ENCODE data around the gene HBG1. TPM values are rescaled to one million over a fixed set of nuclear protein-coding genes. Genes with fewer than 3 reads are reported as not detected.

The HBG1 gene
- total and polyA plus RNA-seq, 7 donors = 1.3 TPM; not detected in 6

DNA sequence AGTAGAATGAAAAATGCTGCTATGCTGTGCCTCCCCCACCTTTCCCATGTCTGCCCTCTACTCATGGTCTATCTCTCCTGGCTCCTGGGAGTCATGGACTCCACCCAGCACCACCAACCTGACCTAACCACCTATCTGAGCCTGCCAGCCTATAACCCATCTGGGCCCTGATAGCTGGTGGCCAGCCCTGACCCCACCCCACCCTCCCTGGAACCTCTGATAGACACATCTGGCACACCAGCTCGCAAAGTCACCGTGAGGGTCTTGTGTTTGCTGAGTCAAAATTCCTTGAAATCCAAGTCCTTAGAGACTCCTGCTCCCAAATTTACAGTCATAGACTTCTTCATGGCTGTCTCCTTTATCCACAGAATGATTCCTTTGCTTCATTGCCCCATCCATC is 35.0 kb upstream of the HBG1 start:
- H3K9me3 ChIP-seq = no peaks in the 10 kb centered on the region
- H3K4me1 ChIP-seq = no peaks in the 10 kb centered on the region
- intact Hi-C loops (cut with DNase I) = no loop called here
- no peak overlapping the region for H3K27ac ChIP-seq
- no peaks in the 10 kb centered on the region for H3K36me3 ChIP-seq (ENCODE audit: insufficient read depth in 1 of 2, low read depth in 1 of 2)
- DNase-seq (no peak), ATAC-seq (no peak)
- H3K27me3 ChIP-seq (ENCODE audit: insufficient read depth in 3 of 3, low read length in 2 of 3) = no peaks in the 10 kb centered on the region
- H3K4me3 ChIP-seq = no peak overlapping the region
- TF ChIP-seq, protein P1, sequence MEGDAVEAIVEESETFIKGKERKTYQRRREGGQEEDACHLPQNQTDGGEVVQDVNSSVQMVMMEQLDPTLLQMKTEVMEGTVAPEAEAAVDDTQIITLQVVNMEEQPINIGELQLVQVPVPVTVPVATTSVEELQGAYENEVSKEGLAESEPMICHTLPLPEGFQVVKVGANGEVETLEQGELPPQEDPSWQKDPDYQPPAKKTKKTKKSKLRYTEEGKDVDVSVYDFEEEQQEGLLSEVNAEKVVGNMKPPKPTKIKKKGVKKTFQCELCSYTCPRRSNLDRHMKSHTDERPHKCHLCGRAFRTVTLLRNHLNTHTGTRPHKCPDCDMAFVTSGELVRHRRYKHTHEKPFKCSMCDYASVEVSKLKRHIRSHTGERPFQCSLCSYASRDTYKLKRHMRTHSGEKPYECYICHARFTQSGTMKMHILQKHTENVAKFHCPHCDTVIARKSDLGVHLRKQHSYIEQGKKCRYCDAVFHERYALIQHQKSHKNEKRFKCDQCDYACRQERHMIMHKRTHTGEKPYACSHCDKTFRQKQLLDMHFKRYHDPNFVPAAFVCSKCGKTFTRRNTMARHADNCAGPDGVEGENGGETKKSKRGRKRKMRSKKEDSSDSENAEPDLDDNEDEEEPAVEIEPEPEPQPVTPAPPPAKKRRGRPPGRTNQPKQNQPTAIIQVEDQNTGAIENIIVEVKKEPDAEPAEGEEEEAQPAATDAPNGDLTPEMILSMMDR (IDR thresholded peaks at IDR 0.05) = no peak
- 81 to 87% (median 85%) methylated on average over 2 of the region's 2 CpGs for WGBS, 3 donors

DNA sequence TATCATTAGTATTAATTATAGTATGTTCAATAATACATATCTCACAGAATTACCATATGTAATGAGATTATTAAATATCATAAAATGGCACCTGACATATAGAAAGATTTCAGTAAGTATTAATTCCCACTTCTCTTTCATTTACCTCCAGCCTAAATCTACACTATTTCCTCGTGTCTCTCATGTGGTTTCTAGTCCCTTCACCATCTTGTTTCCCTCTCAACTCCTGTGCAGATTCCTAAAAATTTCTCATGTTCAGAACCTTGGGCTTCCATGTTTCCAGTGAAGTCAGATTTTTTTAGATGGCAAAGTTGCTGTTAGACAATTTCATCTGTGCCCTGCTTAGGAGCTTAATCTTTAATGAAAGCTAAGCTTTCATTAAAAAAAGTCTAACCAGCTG is 34.2 kb upstream of the HBG1 start:
- no peaks in the 10 kb centered on the region for H3K27me3 ChIP-seq (ENCODE audit: insufficient read depth in 3 of 3, low read length in 2 of 3)
- TF ChIP-seq, protein P1 (IDR thresholded peaks at IDR 0.05) = no peak
- H3K36me3 ChIP-seq (ENCODE audit: insufficient read depth in 1 of 2, low read depth in 1 of 2) = no peaks in the 10 kb centered on the region
- H3K4me3 ChIP-seq = no peak overlapping the region
- no peaks in the 10 kb centered on the region for H3K9me3 ChIP-seq
- 53 to 65% (median 57%) methylated on average over 1 of the region's 1 CpG for WGBS, 3 donors
- H3K27ac ChIP-seq = no peak overlapping the region
- DNase-seq (no peak), ATAC-seq (no peak)
- intact Hi-C loops (cut with DNase I) = no loop called here
- H3K4me1 ChIP-seq = no peaks in the 10 kb centered on the region

DNA sequence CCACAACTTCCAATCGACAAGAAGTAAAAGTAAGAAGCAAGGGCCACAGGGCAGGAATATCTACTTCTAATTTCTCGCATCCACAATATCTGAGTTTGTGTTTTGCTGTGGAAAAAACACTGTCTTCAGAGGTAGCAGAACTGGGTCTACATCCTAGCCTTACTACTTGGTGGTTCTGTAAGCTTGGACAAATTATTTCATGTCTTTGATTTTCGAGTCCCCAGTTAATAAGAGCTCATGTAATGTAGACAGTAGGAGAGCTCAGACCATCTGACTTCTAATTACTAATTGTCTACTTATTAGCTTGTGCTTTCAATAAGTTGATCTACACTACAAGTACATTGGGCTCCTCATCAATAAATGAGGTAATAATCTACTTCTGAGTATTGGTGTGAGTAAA is 33.4 kb upstream of the HBG1 start:
- Histone ChIP-seq H3K27me3 (ENCODE audit: insufficient read depth in 3 of 3, low read length in 2 of 3) (no peaks in the 10 kb centered on the region), H3K36me3 (ENCODE audit: insufficient read depth in 1 of 2, low read depth in 1 of 2) (no peaks in the 10 kb centered on the region), H3K4me3 (no peak overlapping the region), H3K4me1 (no peaks in the 10 kb centered on the region), H3K9me3 (no peaks in the 10 kb centered on the region), H3K27ac (no peak overlapping the region)
- TF ChIP-seq, protein P1 (IDR thresholded peaks at IDR 0.05) = no peak
- 65 to 76% (median 76%) methylated on average over 3 of the region's 3 CpGs for WGBS, 3 donors
- ATAC-seq (no peak), DNase-seq (no peak)
- intact Hi-C loops (cut with DNase I) = no loop called here

DNA sequence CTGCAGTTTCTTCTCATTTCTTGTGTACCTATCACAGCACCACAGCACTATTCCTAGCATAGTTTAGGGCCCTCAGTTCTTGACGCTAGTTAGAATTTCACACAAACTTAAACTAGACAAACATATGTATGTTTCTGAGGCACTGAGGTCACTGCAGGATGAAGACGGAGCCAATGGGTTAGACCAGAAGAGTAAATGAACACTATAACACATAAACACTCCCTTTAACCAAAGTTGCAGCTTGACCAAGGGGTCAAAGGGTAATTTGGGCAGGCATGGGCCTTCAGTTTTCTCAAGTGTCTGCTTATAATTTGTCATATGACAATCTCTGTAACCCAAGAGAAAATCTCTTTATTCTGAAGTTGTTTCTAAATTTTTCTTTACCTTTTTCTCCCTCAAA is 33.0 kb upstream of the HBG1 start:
- H3K4me1 ChIP-seq = no peaks in the 10 kb centered on the region
- H3K27ac ChIP-seq = no peak overlapping the region
- H3K27me3 ChIP-seq (ENCODE audit: insufficient read depth in 3 of 3, low read length in 2 of 3) = no peaks in the 10 kb centered on the region
- ATAC-seq = no peak
- TF ChIP-seq, protein P1 (IDR thresholded peaks at IDR 0.05) = no peak
- intact Hi-C loops (cut with DNase I) = no loop called here
- 48 to 61% (median 60%) methylated on average over 2 of the region's 2 CpGs for WGBS, 3 donors
- no peak for DNase-seq
- H3K9me3 ChIP-seq = no peaks in the 10 kb centered on the region
- H3K4me3 ChIP-seq = no peak overlapping the region
- no peaks in the 10 kb centered on the region for H3K36me3 ChIP-seq (ENCODE audit: insufficient read depth in 1 of 2, low read depth in 1 of 2)

DNA sequence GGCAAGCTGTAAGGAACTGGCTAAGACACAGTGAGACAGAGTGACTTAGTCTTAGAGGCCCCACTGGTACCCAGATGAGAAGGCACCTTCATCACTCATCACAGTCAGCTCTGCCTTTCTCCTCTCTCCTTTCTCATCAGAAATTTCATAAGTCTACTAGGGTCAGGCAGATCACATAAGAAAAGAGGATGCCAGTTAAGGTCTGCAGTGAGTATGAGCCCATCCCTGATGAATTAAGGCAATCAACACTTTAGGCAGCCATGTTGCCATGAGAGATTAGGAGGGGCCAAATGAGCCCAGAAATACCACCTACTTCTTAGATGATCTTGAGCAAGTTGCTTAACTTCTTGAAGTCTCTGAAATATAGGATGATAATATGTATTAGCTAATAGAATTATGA is 31.9 kb upstream of the HBG1 start:
- ATAC-seq (no peak), DNase-seq (no peak)
- TF ChIP-seq, protein P1 (IDR thresholded peaks at IDR 0.05) = no peak
- Histone ChIP-seq H3K9me3 (no peaks in the 10 kb centered on the region), H3K27me3 (ENCODE audit: insufficient read depth in 3 of 3, low read length in 2 of 3) (no peaks in the 10 kb centered on the region), H3K4me3 (no peak overlapping the region), H3K27ac (no peak overlapping the region), H3K36me3 (ENCODE audit: insufficient read depth in 1 of 2, low read depth in 1 of 2) (no peaks in the 10 kb centered on the region), H3K4me1 (no peaks in the 10 kb centered on the region)
- intact Hi-C loops (cut with DNase I) = no loop called here

Data from psoas muscle (tissue), 8 donors.